ENCODE results near the gene GRIP2. TPM values are rescaled to one million over a fixed set of nuclear protein-coding genes. Genes with fewer than 3 reads are reported as not detected.

The GRIP2 gene
- polyA plus RNA-seq, 1 donor (not counting 4 experiments of a cell fraction or from before 2014, with no cell fraction given) = 0.01 TPM

- Histone ChIP-seq H3K4me2 (ENCODE audit: control insufficient read depth, extremely low read depth, insufficient read depth, low read depth, low read length) (no peak overlapping the region), H3K9me3 (ENCODE audit: control insufficient read depth, low read depth, low read length) (no peaks in the 10 kb centered on the region), H3K79me2 (ENCODE audit: control insufficient read depth, insufficient read depth, low read length) (no peaks in the 10 kb centered on the region), H3K9ac (ENCODE audit: control insufficient read depth, extremely low read depth, insufficient read depth, low read length) (no peak overlapping the region), H4K20me1 (ENCODE audit: control insufficient read depth, extremely low read depth, insufficient read depth, low read length) (no peaks in the 10 kb centered on the region), H3K9me1 (ENCODE audit: control insufficient read depth, extremely low read depth, insufficient read depth, low read length) (no peaks in the 10 kb centered on the region), H2AFZ (ENCODE audit: control insufficient read depth, low read length) (no peak overlapping the region), H3K27me3 (ENCODE audit: control insufficient read depth, extremely low read depth, insufficient read depth, low read length) (no peaks in the 10 kb centered on the region), H3K4me1 (ENCODE audit: control insufficient read depth, extremely low read depth, insufficient read depth, low read length) (no peaks in the 10 kb centered on the region), H3K4me3 (ENCODE audit: control insufficient read depth in 2 of 3, extremely low read depth in 1 of 3, insufficient read depth in 2 of 3, low read depth in 1 of 3, low read length in 3 of 3) (no peak overlapping the region), H3K36me3 (ENCODE audit: control insufficient read depth in 2 of 2, extremely low read depth in 1 of 2, insufficient read depth in 2 of 2, low read length in 2 of 2) (no peaks in the 10 kb centered on the region), H3K27ac (ENCODE audit: control insufficient read depth, insufficient read depth, low read length) (no peak overlapping the region)
- TF ChIP-seq EZH2 (IDR thresholded peaks at IDR 0.05; ENCODE audit: low read length) = no peak
- TF ChIP-seq, protein P1, sequence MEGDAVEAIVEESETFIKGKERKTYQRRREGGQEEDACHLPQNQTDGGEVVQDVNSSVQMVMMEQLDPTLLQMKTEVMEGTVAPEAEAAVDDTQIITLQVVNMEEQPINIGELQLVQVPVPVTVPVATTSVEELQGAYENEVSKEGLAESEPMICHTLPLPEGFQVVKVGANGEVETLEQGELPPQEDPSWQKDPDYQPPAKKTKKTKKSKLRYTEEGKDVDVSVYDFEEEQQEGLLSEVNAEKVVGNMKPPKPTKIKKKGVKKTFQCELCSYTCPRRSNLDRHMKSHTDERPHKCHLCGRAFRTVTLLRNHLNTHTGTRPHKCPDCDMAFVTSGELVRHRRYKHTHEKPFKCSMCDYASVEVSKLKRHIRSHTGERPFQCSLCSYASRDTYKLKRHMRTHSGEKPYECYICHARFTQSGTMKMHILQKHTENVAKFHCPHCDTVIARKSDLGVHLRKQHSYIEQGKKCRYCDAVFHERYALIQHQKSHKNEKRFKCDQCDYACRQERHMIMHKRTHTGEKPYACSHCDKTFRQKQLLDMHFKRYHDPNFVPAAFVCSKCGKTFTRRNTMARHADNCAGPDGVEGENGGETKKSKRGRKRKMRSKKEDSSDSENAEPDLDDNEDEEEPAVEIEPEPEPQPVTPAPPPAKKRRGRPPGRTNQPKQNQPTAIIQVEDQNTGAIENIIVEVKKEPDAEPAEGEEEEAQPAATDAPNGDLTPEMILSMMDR (optimal IDR thresholded peaks at IDR 0.05 in 1 of 3, IDR thresholded peaks at IDR 0.05 in 1 of 3, conservative IDR thresholded peaks at IDR 0.05 in 1 of 3; ENCODE audit: extremely low read depth in 1 of 3, insufficient read depth in 2 of 3, low read length in 3 of 3) = no peak
- DNase-seq (ENCODE audit: low read depth, low spot score) (no peak), FAIRE-seq (no peak)
- dilution Hi-C loops (cut with MboI; ENCODE audit: extremely low pct_ligation_motif_present, low sequenced_read_pairs) = no loop called here
Observed at GRCh38 chr3:14513566-14514322, 26.4 kb downstream of the GRIP2 start.

GRCh38 chr3:14512942-14513327, 27.2 kb downstream of the GRIP2 start:
- dilution Hi-C loops (cut with MboI; ENCODE audit: extremely low pct_ligation_motif_present, low sequenced_read_pairs) = no loop called here

More at GRCh38 chr3:14512942-14513327, 27.2 kb downstream of the GRIP2 start:
- H3K4me3 ChIP-seq (ENCODE audit: control insufficient read depth in 2 of 3, extremely low read depth in 1 of 3, insufficient read depth in 2 of 3, low read depth in 1 of 3, low read length in 3 of 3) = no peak overlapping the region
- no peak overlapping the region for H3K9ac ChIP-seq (ENCODE audit: control insufficient read depth, extremely low read depth, insufficient read depth, low read length)
- H3K4me2 ChIP-seq (ENCODE audit: control insufficient read depth, extremely low read depth, insufficient read depth, low read depth, low read length) = no peak overlapping the region
- no peak overlapping the region for H3K27ac ChIP-seq (ENCODE audit: control insufficient read depth, insufficient read depth, low read length)
- no peaks in the 10 kb centered on the region for H3K4me1 ChIP-seq (ENCODE audit: control insufficient read depth, extremely low read depth, insufficient read depth, low read length)
- DNase-seq (ENCODE audit: low read depth, low spot score) (no peak), FAIRE-seq (no peak)
- no peaks in the 10 kb centered on the region for H3K9me3 ChIP-seq (ENCODE audit: control insufficient read depth, low read depth, low read length)
- no peaks in the 10 kb centered on the region for H3K36me3 ChIP-seq (ENCODE audit: control insufficient read depth in 2 of 2, extremely low read depth in 1 of 2, insufficient read depth in 2 of 2, low read length in 2 of 2)
- H3K27me3 ChIP-seq (ENCODE audit: control insufficient read depth, extremely low read depth, insufficient read depth, low read length) = no peaks in the 10 kb centered on the region
- TF ChIP-seq, protein P1 (optimal IDR thresholded peaks at IDR 0.05 in 1 of 3, IDR thresholded peaks at IDR 0.05 in 1 of 3, conservative IDR thresholded peaks at IDR 0.05 in 1 of 3; ENCODE audit: extremely low read depth in 1 of 3, insufficient read depth in 2 of 3, low read length in 3 of 3) = no peak
- TF ChIP-seq EZH2 (IDR thresholded peaks at IDR 0.05; ENCODE audit: low read length) = no peak
- H4K20me1 ChIP-seq (ENCODE audit: control insufficient read depth, extremely low read depth, insufficient read depth, low read length) = no peaks in the 10 kb centered on the region
- no peak overlapping the region for H2AFZ ChIP-seq (ENCODE audit: control insufficient read depth, low read length)
- no peaks in the 10 kb centered on the region for H3K9me1 ChIP-seq (ENCODE audit: control insufficient read depth, extremely low read depth, insufficient read depth, low read length)
- H3K79me2 ChIP-seq (ENCODE audit: control insufficient read depth, insufficient read depth, low read length) = no peaks in the 10 kb centered on the region
